Measurements from ENCODE around the gene ELMO3. TPM values are rescaled to one million over a fixed set of nuclear protein-coding genes. Genes with fewer than 3 reads are reported as not detected.

Gene ELMO3
- total and polyA plus RNA-seq, 7 donors: 0.26 to 0.82 (median 0.53) TPM

GRCh38 chr16:67229906-67230808, 31.2 kb downstream of the ELMO3 start:
- no peak for TF ChIP-seq CTCF (IDR thresholded peaks at IDR 0.05)
- 82 to 87% (median 86%) methylated on average over 32 of the region's 32 CpGs for WGBS, 3 donors
- no peaks in the 10 kb centered on the region for H3K27me3 ChIP-seq (ENCODE audit: insufficient read depth in 3 of 3, low read length in 2 of 3)
- DNase-seq (peak in 1 of 2 donors; percentile 53), ATAC-seq (no peak)
- H3K4me1 ChIP-seq: peaks cover 16% of the 10 kb centered on the region
- intact Hi-C loops (cut with DNase I): loop anchor here in 1 of 2 donors (5.0 kb wide), 1 partner anchor 38 kb away; the partner anchor contains the start of genes E2F4 and EXOC3L1
- H3K4me3 ChIP-seq: no peak overlapping the region
- H3K9me3 ChIP-seq: no peaks in the 10 kb centered on the region
- H3K36me3 ChIP-seq (ENCODE audit: insufficient read depth in 1 of 2, low read depth in 1 of 2): peaks cover 6 to 73% of the 10 kb centered on the region in 2 donors
- H3K27ac ChIP-seq: peak overlapping the region; percentile 33

DNA sequence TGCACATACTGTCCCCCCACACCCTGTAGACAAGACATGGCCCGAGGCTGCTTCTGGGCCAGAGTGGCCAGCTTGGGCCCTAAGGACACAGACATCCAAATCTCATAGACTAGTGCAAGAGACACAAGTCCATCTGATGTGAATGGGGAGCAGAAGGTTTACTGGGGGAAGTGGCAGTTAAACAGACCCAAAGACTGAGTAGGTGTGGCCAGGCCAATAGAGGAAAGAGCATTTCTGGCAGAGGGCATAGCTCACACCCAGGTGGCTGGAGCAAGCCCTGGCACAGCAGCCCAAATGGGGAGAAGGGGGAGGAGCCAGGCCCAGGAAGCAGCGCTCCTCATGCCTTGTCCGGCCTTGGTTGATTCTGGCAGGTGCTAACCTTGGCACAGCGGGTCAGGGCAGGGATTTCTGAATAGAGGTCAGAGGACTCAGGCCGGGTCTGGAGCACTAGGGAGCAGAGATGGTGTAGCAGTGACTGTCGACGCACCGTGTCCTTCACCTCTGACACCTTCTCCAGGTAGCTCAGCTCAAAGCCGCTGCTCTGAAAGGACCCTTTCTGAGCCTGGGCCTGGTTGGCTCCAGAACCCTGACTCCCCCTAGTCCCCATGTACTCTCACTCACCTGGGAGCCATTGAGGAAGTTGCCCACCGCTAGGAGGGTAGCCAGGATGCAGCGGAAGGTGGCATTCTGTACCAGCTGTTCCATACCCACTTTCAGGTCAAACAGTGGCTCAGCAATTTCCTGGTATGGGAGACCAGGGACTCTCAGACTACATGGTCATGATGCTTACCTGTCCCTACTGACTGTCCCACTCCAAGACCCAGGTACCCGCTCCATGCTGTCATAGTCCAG, 32.1 kb downstream of the ELMO3 start:
- WGBS, 3 donors: 48 to 68% (median 59%) methylated on average over 12 of the region's 12 CpGs
- DNase-seq (peak in 1 of 2 donors; percentile 61), ATAC-seq (no peak)
- no peak overlapping the region for H3K4me3 ChIP-seq
- H3K9me3 ChIP-seq: no peaks in the 10 kb centered on the region
- intact Hi-C loops (cut with DNase I): no loop called here
- H3K27me3 ChIP-seq (ENCODE audit: insufficient read depth in 3 of 3, low read length in 2 of 3): no peaks in the 10 kb centered on the region
- peaks cover 6 to 82% of the 10 kb centered on the region in 2 donors for H3K36me3 ChIP-seq (ENCODE audit: insufficient read depth in 1 of 2, low read depth in 1 of 2)
- TF ChIP-seq CTCF (IDR thresholded peaks at IDR 0.05): no peak
- H3K27ac ChIP-seq: peak overlapping the region; percentile 33
- H3K4me1 ChIP-seq: peaks cover 11% of the 10 kb centered on the region

DNA sequence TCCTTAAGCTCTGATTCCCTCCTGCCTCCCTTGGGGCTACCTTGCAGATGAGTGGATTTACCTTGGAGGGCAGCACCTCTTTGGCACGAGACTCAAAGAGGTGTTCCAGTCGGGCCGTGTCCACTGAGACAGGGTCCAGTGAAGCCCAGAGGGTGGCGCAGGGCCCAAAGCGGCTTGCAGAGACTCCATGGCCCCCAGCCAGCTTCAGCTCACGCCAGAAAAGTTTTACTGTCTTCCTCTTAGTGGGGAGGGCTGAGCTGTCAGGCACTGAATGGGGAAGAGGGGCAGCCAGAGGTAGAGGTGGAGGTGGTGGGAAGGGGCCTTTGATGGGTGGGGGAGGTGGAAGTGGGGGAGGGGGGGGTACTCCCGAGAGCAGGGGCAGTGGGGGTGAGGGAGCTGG, 34.7 kb downstream of the ELMO3 start:
- Histone ChIP-seq H3K4me1 (peaks cover 3% of the 10 kb centered on the region), H3K9me3 (no peaks in the 10 kb centered on the region), H3K27ac (peak overlapping the region; percentile 16), H3K27me3 (ENCODE audit: insufficient read depth in 3 of 3, low read length in 2 of 3) (no peaks in the 10 kb centered on the region), H3K4me3 (no peak overlapping the region), H3K36me3 (ENCODE audit: insufficient read depth in 1 of 2, low read depth in 1 of 2) (peaks cover 9 to 98% of the 10 kb centered on the region in 2 donors)
- TF ChIP-seq CTCF (IDR thresholded peaks at IDR 0.05): no peak
- intact Hi-C loops (cut with DNase I): no loop called here
- no peak for DNase-seq
- WGBS, 3 donors: 46 to 65% (median 48%) methylated on average over 7 of the region's 7 CpGs
- ATAC-seq: no peak

GRCh38 chr16:67234180-67234597, 35.3 kb downstream of the ELMO3 start:
- TF ChIP-seq CTCF (IDR thresholded peaks at IDR 0.05): no peak
- H3K27ac ChIP-seq: no peak overlapping the region
- no peaks in the 10 kb centered on the region for H3K9me3 ChIP-seq
- WGBS, 3 donors: 83 to 89% (median 83%) methylated on average over 10 of the region's 10 CpGs
- DNase-seq: no peak
- no peak overlapping the region for H3K4me3 ChIP-seq
- peaks cover 9% of the 10 kb centered on the region for H3K4me1 ChIP-seq
- no peaks in the 10 kb centered on the region for H3K27me3 ChIP-seq (ENCODE audit: insufficient read depth in 3 of 3, low read length in 2 of 3)
- intact Hi-C loops (cut with DNase I): no loop called here
- H3K36me3 ChIP-seq (ENCODE audit: insufficient read depth in 1 of 2, low read depth in 1 of 2): peaks cover 9 to 98% of the 10 kb centered on the region in 2 donors
- ATAC-seq: no peak
